CD14-positive monocyte (primary cell): ENCODE measurements around the gene OGFOD3. TPM values are rescaled to one million over a fixed set of nuclear protein-coding genes. Genes with fewer than 3 reads are reported as not detected.

Source experiments
- DNase-seq, 3 donors: peaks; one replicate each; pipeline ENCODE4 v3.0.0-alpha.2; 2011 to 2022
- H2AFZ ChIP-seq: 2 replicates; pipeline ENCODE4 v1.6.0; 2012; ENCODE audit warnings: mild to moderate bottlenecking, low read depth, low read length, inconsistent platforms; ENCODE audit not compliant: insufficient read depth, poor library complexity, severe bottlenecking
- H3K27ac ChIP-seq, 2 donors: 1 replicate in 1 of 2; 2 replicates in 1 of 2; pipeline ENCODE4 v1.5.1; 2012 to 2013; ENCODE audit warnings: low read length in 2 of 2, control low read depth in 1 of 2, inconsistent platforms in 1 of 2, low read depth in 1 of 2, mild to moderate bottlenecking in 1 of 2
- H3K27me3 ChIP-seq, 2 donors: one replicate each; pipeline versions ENCODE4 v1.6.0 to v1.6.1; 2011 to 2013; ENCODE audit warnings: low read length in 2 of 2; ENCODE audit not compliant: control insufficient read depth in 2 of 2, insufficient read depth in 2 of 2
- H3K36me3 ChIP-seq, 2 donors: replicated peaks in 1 of 2; 1 replicate in 1 of 2; 2 replicates in 1 of 2; pipeline versions ENCODE4 v1.5.1 to v1.6.1; 2012 to 2013; ENCODE audit warnings: low read length in 2 of 2, control low read depth in 1 of 2, inconsistent platforms in 1 of 2, mild to moderate bottlenecking in 1 of 2; ENCODE audit not compliant: insufficient read depth in 2 of 2, control insufficient read depth in 1 of 2
- H3K4me1 ChIP-seq, 2 donors: 1 replicate in 1 of 2; 2 replicates in 1 of 2; pipeline versions ENCODE4 v1.5.1 to v1.6.1; 2012 to 2013; ENCODE audit warnings: low read length in 2 of 2, control low read depth in 1 of 2, inconsistent platforms in 1 of 2, mild to moderate bottlenecking in 1 of 2, moderate library complexity in 1 of 2; ENCODE audit not compliant: insufficient read depth in 2 of 2, control insufficient read depth in 1 of 2
- H3K4me2 ChIP-seq: replicated peaks from 2 replicates; pipeline ENCODE3; 2012; ENCODE audit warnings: low read length, moderate library complexity, mild to moderate bottlenecking; ENCODE audit not compliant: poor library complexity, severe bottlenecking; ENCODE audit errors: extremely low read depth
- H3K4me3 ChIP-seq, 3 experiments: fragments of 200-600 bp in 1 of 3; sonication (generic) in 1 of 3; replicated peaks in 1 of 3; 1 replicate in 2 of 3; 2 replicates in 1 of 3; pipeline ENCODE4 v1.5.1; 2011 to 2013; ENCODE audit warnings: low read length in 3 of 3, mild to moderate bottlenecking in 3 of 3, control low read depth in 2 of 3, low read depth in 2 of 3, inconsistent platforms in 1 of 3, moderate library complexity in 1 of 3
- H3K79me2 ChIP-seq: 2 replicates; pipeline ENCODE4 v1.6.0; 2012; ENCODE audit warnings: mild to moderate bottlenecking, control low read depth, inconsistent platforms, low read length, moderate library complexity; ENCODE audit not compliant: insufficient read depth
- H3K9ac ChIP-seq: 2 replicates; pipeline ENCODE4 v1.6.0; 2017; ENCODE audit warnings: low read length, mild to moderate bottlenecking; ENCODE audit not compliant: insufficient read depth, poor library complexity, severe bottlenecking
- H3K9me3 ChIP-seq, 2 donors: replicated peaks in 1 of 2; 1 replicate in 1 of 2; 2 replicates in 1 of 2; pipeline versions ENCODE4 v1.5.1 to v1.6.1; 2012 to 2013; ENCODE audit warnings: low read length in 2 of 2, control low read depth in 1 of 2; ENCODE audit not compliant: control insufficient read depth in 1 of 2, insufficient read depth in 1 of 2
- H4K20me1 ChIP-seq: 2 replicates; pipeline ENCODE4 v1.6.0; 2012; ENCODE audit warnings: mild to moderate bottlenecking, low read length, control low read depth, moderate library complexity; ENCODE audit not compliant: insufficient read depth
- H3K27ac Mint-ChIP-seq, 7 donors: one replicate each; pipeline ENCODE4 v1.8.0; 2020; ENCODE audit warnings: mild to moderate bottlenecking in 7 of 7, mixed read lengths in 7 of 7, moderate library complexity in 6 of 7, inconsistent platforms in 2 of 7
- H3K27me3 Mint-ChIP-seq, 3 donors: one replicate each; pipeline ENCODE4 v1.8.0; 2021 to 2022; ENCODE audit warnings: low read depth in 3 of 3, mild to moderate bottlenecking in 3 of 3, mixed read lengths in 3 of 3, moderate library complexity in 3 of 3, inconsistent platforms in 1 of 3
- H3K36me3 Mint-ChIP-seq, 2 donors: one replicate each; pipeline ENCODE4 v1.8.0; 2020; ENCODE audit warnings: mixed read lengths in 2 of 2, inconsistent platforms in 1 of 2, mild to moderate bottlenecking in 1 of 2
- H3K4me1 Mint-ChIP-seq: one replicate; pipeline ENCODE4 v1.8.0; 2020; ENCODE audit warnings: mild to moderate bottlenecking, mixed read lengths
- H3K4me3 Mint-ChIP-seq, 2 donors: one replicate each; pipeline ENCODE4 v1.8.0; 2020; ENCODE audit warnings: mild to moderate bottlenecking in 2 of 2, mixed read lengths in 2 of 2, moderate library complexity in 1 of 2
- H3K9me3 Mint-ChIP-seq, 7 donors: one replicate each; pipeline ENCODE4 v1.8.0; 2020 to 2022; ENCODE audit warnings: mixed read lengths in 7 of 7, mild to moderate bottlenecking in 6 of 7, moderate library complexity in 6 of 7, inconsistent platforms in 2 of 7
- CTCF ChIP-seq: fragments of 200-600 bp; IDR thresholded peaks from one replicate; pipeline ENCODE4 v1.8.0; 2022; ENCODE audit warnings: antibody characterized with exemption, mild to moderate bottlenecking
- WGBS: methylation state at CpG from one replicate; pipeline ENCODE4 v1.1.5; 2013; ENCODE audit warnings: missing lambda C conversion rate; ENCODE audit not compliant: insufficient coverage; 5-methylcytosine and 5-hydroxymethylcytosine counted together
- intact Hi-C, 2 donors: fragments of 100-400 bp; cut with micrococcal nuclease; formaldehyde crosslinking; loops; one replicate each; pipeline versions ENCODE4 v1.15.0 to v1.15.1; 2023
- polyA plus RNA-seq, 3 donors: library from polyadenylated mRNA; depleted of rRNA in 1 of 3; unstranded in 2 of 3; stranded (reverse) in 1 of 3; fragments of 300-500 nt in 2 of 3; fragments of >200 nt in 1 of 3; fragmentation: Illumina TruSeq in 2 of 3; gene quantifications; 1 replicate in 2 of 3; 2 replicates in 1 of 3; pipeline ENCODE4 v1.2.3, GENCODE V29; 2012 to 2021

OGFOD3 gene
- polyA plus RNA-seq, 3 donors = 17.9 to 36.4 (median 25.2) TPM

GRCh38 chr17:82384730-82385481 is 33.5 kb downstream of the OGFOD3 start:
- Histone ChIP-seq H3K4me2 (no peak overlapping the region), H2AFZ (no peak overlapping the region), H3K27me3 (peaks cover 0 to 29% of the 10 kb centered on the region in 2 donors), H3K4me1 (peaks cover 10 to 11% of the 10 kb centered on the region in 2 donors), H3K79me2 (no peaks in the 10 kb centered on the region), H3K27ac (no peak overlapping the region), H3K4me3 (no peak overlapping the region), H3K9ac (no peak overlapping the region), H4K20me1 (no peaks in the 10 kb centered on the region), H3K9me3 (no peaks in the 10 kb centered on the region), H3K36me3 (no peaks in the 10 kb centered on the region)
- WGBS = 66% methylated on average over 24 of the region's 26 CpGs
- peaks cover 0 to 3% (median 0%) of the 10 kb centered on the region in 7 donors for H3K9me3 Mint-ChIP-seq
- no peaks in the 10 kb centered on the region for H3K36me3 Mint-ChIP-seq
- no peak for TF ChIP-seq CTCF
- DNase-seq = no peak
- no peak overlapping the region for H3K27ac Mint-ChIP-seq
- H3K4me1 Mint-ChIP-seq = peaks cover 14% of the 10 kb centered on the region
- peaks cover 29 to 58% (median 38%) of the 10 kb centered on the region in 3 donors for H3K27me3 Mint-ChIP-seq
- H3K4me3 Mint-ChIP-seq = no peak overlapping the region
- intact Hi-C loops = no loop called here

GRCh38 chr17:82384051-82384729 is 34.2 kb downstream of the OGFOD3 start:
- WGBS = 74% methylated on average over 21 of the region's 22 CpGs
- H2AFZ ChIP-seq = no peak overlapping the region
- Mint-ChIP-seq H3K27me3 (peaks cover 35 to 62% (median 40%) of the 10 kb centered on the region in 3 donors), H3K4me3 (no peak overlapping the region), H3K36me3 (no peaks in the 10 kb centered on the region), H3K27ac (no peak overlapping the region), H3K9me3 (peaks cover 0 to 4% (median 0%) of the 10 kb centered on the region in 7 donors), H3K4me1 (peaks cover 14% of the 10 kb centered on the region)
- peaks cover 10 to 11% of the 10 kb centered on the region in 2 donors for H3K4me1 ChIP-seq
- H3K27me3 ChIP-seq = peaks cover 0 to 29% of the 10 kb centered on the region in 2 donors
- no peaks in the 10 kb centered on the region for H4K20me1 ChIP-seq
- H3K9me3 ChIP-seq = no peaks in the 10 kb centered on the region
- DNase-seq = no peak
- intact Hi-C loops = no loop called here
- H3K79me2 ChIP-seq = no peaks in the 10 kb centered on the region
- no peak for TF ChIP-seq CTCF
- no peak overlapping the region for H3K4me3 ChIP-seq
- H3K27ac ChIP-seq = no peak overlapping the region
- no peaks in the 10 kb centered on the region for H3K36me3 ChIP-seq
- H3K9ac ChIP-seq = no peak overlapping the region
- H3K4me2 ChIP-seq = no peak overlapping the region
